Uterus (tissue), 2 donors: ENCODE results near the gene CCL2.

Source experiments
- POLR2A ChIP-seq, 2 donors: fragments of 450-650 bp; IDR thresholded peaks; one replicate each; pipeline ENCODE4 v1.6.1; 2016; ENCODE audit warnings: antibody characterized with exemption in 2 of 2, mild to moderate bottlenecking in 1 of 2, moderate library complexity in 1 of 2
- TF ChIP-seq, protein P1 (sequence below), 4 experiments: fragments of 200-600 bp in 2 of 4; fragments of 450-650 bp in 2 of 4; sonication (generic) in 2 of 4; IDR thresholded peaks; one replicate each; pipeline ENCODE4 v1.5.1; 2016 to 2019; ENCODE audit warnings: antibody characterized with exemption in 4 of 4, mild to moderate bottlenecking in 2 of 4, moderate library complexity in 1 of 4

DNA sequence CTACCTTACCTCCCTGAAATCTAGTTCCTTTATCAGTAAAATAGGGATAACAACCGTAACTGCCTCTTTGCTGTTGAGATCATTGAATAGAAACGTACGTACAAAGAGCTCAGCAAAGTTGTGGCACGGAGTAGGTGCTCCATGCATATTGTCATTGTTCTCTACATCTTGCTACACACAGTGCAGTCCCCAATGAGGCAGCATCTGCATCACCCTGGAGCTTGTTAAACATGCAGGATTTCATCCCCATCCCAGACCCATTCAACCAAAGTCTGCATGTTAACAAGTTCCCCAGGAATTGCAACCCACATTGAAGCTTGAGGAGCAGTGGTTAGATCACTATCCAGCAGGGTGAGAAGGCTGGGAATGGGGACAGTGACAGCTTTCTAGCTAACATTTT lies 33.7 kb upstream of the CCL2 start:
- TF ChIP-seq, protein P1, sequence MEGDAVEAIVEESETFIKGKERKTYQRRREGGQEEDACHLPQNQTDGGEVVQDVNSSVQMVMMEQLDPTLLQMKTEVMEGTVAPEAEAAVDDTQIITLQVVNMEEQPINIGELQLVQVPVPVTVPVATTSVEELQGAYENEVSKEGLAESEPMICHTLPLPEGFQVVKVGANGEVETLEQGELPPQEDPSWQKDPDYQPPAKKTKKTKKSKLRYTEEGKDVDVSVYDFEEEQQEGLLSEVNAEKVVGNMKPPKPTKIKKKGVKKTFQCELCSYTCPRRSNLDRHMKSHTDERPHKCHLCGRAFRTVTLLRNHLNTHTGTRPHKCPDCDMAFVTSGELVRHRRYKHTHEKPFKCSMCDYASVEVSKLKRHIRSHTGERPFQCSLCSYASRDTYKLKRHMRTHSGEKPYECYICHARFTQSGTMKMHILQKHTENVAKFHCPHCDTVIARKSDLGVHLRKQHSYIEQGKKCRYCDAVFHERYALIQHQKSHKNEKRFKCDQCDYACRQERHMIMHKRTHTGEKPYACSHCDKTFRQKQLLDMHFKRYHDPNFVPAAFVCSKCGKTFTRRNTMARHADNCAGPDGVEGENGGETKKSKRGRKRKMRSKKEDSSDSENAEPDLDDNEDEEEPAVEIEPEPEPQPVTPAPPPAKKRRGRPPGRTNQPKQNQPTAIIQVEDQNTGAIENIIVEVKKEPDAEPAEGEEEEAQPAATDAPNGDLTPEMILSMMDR (IDR thresholded peaks at IDR 0.05), result no peak
- TF ChIP-seq POLR2A (IDR thresholded peaks at IDR 0.05), result no peak
